HEK293T (cell line): ENCODE results near the gene MBNL2.

ENCODE experiments used
- CTCF ChIA-PET: fragments of 350-600 bp; formaldehyde crosslinking; extraction: SDS; loops from one replicate; lab custom pipeline; 2021; ENCODE audit warnings: antibody characterized with exemption, inconsistent platforms; lab: Yijun Ruan, JAX
- POLR2A ChIA-PET: fragments of 350-600 bp; formaldehyde crosslinking; extraction: SDS; loops from one replicate; lab custom pipeline; 2020; ENCODE audit warnings: antibody characterized with exemption, inconsistent platforms; lab: Yijun Ruan, JAX
- DNase-seq: peaks from one replicate; pipeline ENCODE4 v3.0.0; 2012; ENCODE audit warnings: mixed read lengths; ENCODE audit errors: extremely low spot score
- ARNT ChIP-seq: fragments of 450-650 bp; IDR thresholded peaks from 2 replicates; pipeline ENCODE4 v1.6.1; 2017; ENCODE audit warnings: mild to moderate bottlenecking
- BHLHE40 ChIP-seq: fragments of 450-650 bp; IDR thresholded peaks from 2 replicates; pipeline ENCODE4 v1.6.1; 2016; ENCODE audit warnings: mild to moderate bottlenecking, moderate library complexity, borderline replicate concordance
- CTBP1 ChIP-seq: fragments of 450-650 bp; IDR thresholded peaks from 2 replicates; pipeline ENCODE4 v1.6.1; 2016; ENCODE audit warnings: borderline replicate concordance
- ELF4 ChIP-seq: fragments of 450-650 bp; IDR thresholded peaks from 2 replicates; pipeline ENCODE4 v1.6.1; 2017; ENCODE audit warnings: antibody characterized with exemption
- FOXA1 ChIP-seq: fragments of 450-650 bp; IDR thresholded peaks from 2 replicates; pipeline ENCODE4 v1.6.1; 2016; ENCODE audit warnings: mild to moderate bottlenecking
- FOXK2 ChIP-seq: fragments of 450-650 bp; IDR thresholded peaks from 2 replicates; pipeline ENCODE4 v1.6.1; 2016; ENCODE audit warnings: mild to moderate bottlenecking
- FOXM1 ChIP-seq: fragments of 450-650 bp; IDR thresholded peaks from 2 replicates; pipeline ENCODE4 v1.6.1; 2017; ENCODE audit warnings: mild to moderate bottlenecking, borderline replicate concordance
- HDGF ChIP-seq: fragments of 450-650 bp; IDR thresholded peaks from 2 replicates; pipeline ENCODE4 v1.6.1; 2017; ENCODE audit warnings: antibody characterized with exemption, borderline replicate concordance
- L3MBTL2 ChIP-seq: fragments of 450-650 bp; conservative IDR thresholded peaks from 2 replicates; pipeline ENCODE4 v1.6.1; 2016; ENCODE audit warnings: mild to moderate bottlenecking
- LEF1 ChIP-seq: fragments of 450-650 bp; IDR thresholded peaks from 2 replicates; pipeline ENCODE4 v1.6.1; 2017; ENCODE audit warnings: mild to moderate bottlenecking, borderline replicate concordance
- NFRKB ChIP-seq: fragments of 450-650 bp; IDR thresholded peaks from 2 replicates; pipeline ENCODE4 v1.6.1; 2016; ENCODE audit warnings: mild to moderate bottlenecking, moderate library complexity
- PKNOX1 ChIP-seq: fragments of 450-650 bp; IDR thresholded peaks from 2 replicates; pipeline ENCODE4 v1.6.1; 2016
- SP1 ChIP-seq: fragments of 450-650 bp; IDR thresholded peaks from 2 replicates; pipeline ENCODE4 v1.6.1; 2017
- SUZ12 ChIP-seq: fragments of 450-650 bp; IDR thresholded peaks from 2 replicates; pipeline ENCODE4 v1.6.1; 2016; ENCODE audit warnings: mild to moderate bottlenecking
- TARDBP ChIP-seq: fragments of 450-650 bp; IDR thresholded peaks from 2 replicates; pipeline ENCODE4 v1.6.1; 2016
- ZNF384 ChIP-seq: fragments of 450-650 bp; IDR thresholded peaks from 2 replicates; pipeline ENCODE4 v1.6.1; 2016

Gene MBNL2

GRCh38 chr13:97425590-97425989 lies 203.5 kb downstream of the MBNL2 start:
- ChIA-PET CTCF (no interaction called here), POLR2A (no interaction called here)
- DNase-seq: no peak
- TF ChIP-seq HDGF (no peak), NFRKB (no peak), FOXK2 (no peak)

GRCh38 chr13:97426695-97427094 lies 204.6 kb downstream of the MBNL2 start:
- ChIA-PET CTCF (no interaction called here), POLR2A (no interaction called here)
- DNase-seq: no peak
- TF ChIP-seq FOXM1: no peak
- no peak for TF ChIP-seq PKNOX1
- no peak for TF ChIP-seq TARDBP
- TF ChIP-seq NFRKB: no peak
- TF ChIP-seq ZNF384: no peak
- TF ChIP-seq CTBP1: no peak
- TF ChIP-seq FOXA1: no peak
- no peak for TF ChIP-seq ELF4
- TF ChIP-seq L3MBTL2: no peak
- TF ChIP-seq BHLHE40: no peak

- ChIA-PET POLR2A (no interaction called here), CTCF (interaction anchor here (0.6 kb wide), 1 partner anchor 309 kb away, joined by 3 read pairs; no protein-coding TSS in a partner anchor)
Observed at GRCh38 chr13:97429681-97430081, 207.5 kb downstream of the MBNL2 start.

GRCh38 chr13:97430296-97430695 lies 208.2 kb downstream of the MBNL2 start:
- TF ChIP-seq BHLHE40: no peak
- no peak for TF ChIP-seq ZNF384
- no peak for TF ChIP-seq HDGF
- DNase-seq: no peak
- POLR2A ChIA-PET: no interaction called here
- CTCF ChIA-PET: no interaction called here

More at GRCh38 chr13:97429681-97430081, 207.5 kb downstream of the MBNL2 start:
- TF ChIP-seq ARNT (no peak), FOXK2 (no peak), CTBP1 (no peak), L3MBTL2 (no peak), ELF4 (no peak), PKNOX1 (no peak), ZNF384 (no peak), NFRKB (no peak), FOXA1 (no peak), HDGF (no peak)
- DNase-seq: no peak

- no peak for DNase-seq
- TF ChIP-seq FOXA1: no peak
- TF ChIP-seq SUZ12: no peak
- TF ChIP-seq SP1: no peak
- TF ChIP-seq FOXM1: no peak
- TF ChIP-seq ZNF384: no peak
- no peak for TF ChIP-seq NFRKB
- TF ChIP-seq PKNOX1: no peak
- ChIA-PET CTCF (interaction anchor here (0.7 kb wide), 1 partner anchor 321 kb away, joined by 4 read pairs; no protein-coding TSS in a partner anchor), POLR2A (interaction anchor here (0.9 kb wide), 1 partner anchor 8 kb away, joined by 3 read pairs; no protein-coding TSS in a partner anchor)
Observed at GRCh38 chr13:97431171-97431764, 209.1 kb downstream of the MBNL2 start.

GRCh38 chr13:97432232-97432916 lies 210.2 kb downstream of the MBNL2 start:
- CTCF ChIA-PET: no interaction called here
- TF ChIP-seq SUZ12: no peak
- TF ChIP-seq PKNOX1: no peak
- TF ChIP-seq ELF4: no peak
- no peak for TF ChIP-seq HDGF
- TF ChIP-seq SP1: no peak
- TF ChIP-seq LEF1: no peak
- TF ChIP-seq L3MBTL2: peak; percentile 81; the same call in 1 of the 2 replicates
- TF ChIP-seq FOXM1: no peak

More at GRCh38 chr13:97432232-97432916, 210.2 kb downstream of the MBNL2 start:
- DNase-seq: no peak
- POLR2A ChIA-PET: interaction anchor here (0.7 to 2.0 kb wide), 7 partner anchors 9 to 328 kb away, joined by 3 to 7 read pairs (median 3); no protein-coding TSS in a partner anchor
